HL-60/S4 treated with phorbol 12-myristate 13-acetate at 8.2 ng/mL for 4 days and 3 days (cell line): ENCODE results near the gene TM4SF18.

ENCODE experiments used
- in situ Hi-C: fragments of 300-500 bp; cut with MboI; formaldehyde crosslinking; loops from 2 replicates; pipeline ENCODE4 v1.15.0; 2022; ENCODE audit warnings: low sequenced_read_pairs

The TM4SF18 gene

GRCh38 chr3:149330609-149331331 is 2.7 kb downstream of the TM4SF18 start:
- in situ Hi-C loops, result no loop called here

- in situ Hi-C loops, result no loop called here
These were observed 6.3 kb downstream of the TM4SF18 start for GRCh38 chr3:149327156-149327555.

- in situ Hi-C loops, result no loop called here
These were observed 7.9 kb downstream of the TM4SF18 start for GRCh38 chr3:149325581-149325980.

- in situ Hi-C loops, result no loop called here
These were observed 9.1 kb downstream of the TM4SF18 start for GRCh38 chr3:149324332-149324731.

- in situ Hi-C loops, result no loop called here
These were observed 11.8 kb downstream of the TM4SF18 start for GRCh38 chr3:149321640-149322039.

- in situ Hi-C loops, result no loop called here
These were observed 12.3 kb downstream of the TM4SF18 start for GRCh38 chr3:149321136-149321535.

GRCh38 chr3:149319750-149320149 is 13.7 kb downstream of the TM4SF18 start:
- in situ Hi-C loops, result no loop called here

GRCh38 chr3:149317072-149317471 is 16.4 kb downstream of the TM4SF18 start:
- in situ Hi-C loops, result no loop called here

GRCh38 chr3:149316437-149316836 is 17.0 kb downstream of the TM4SF18 start:
- in situ Hi-C loops, result no loop called here

- in situ Hi-C loops, result no loop called here
These were observed 17.7 kb downstream of the TM4SF18 start for GRCh38 chr3:149315694-149316093.

GRCh38 chr3:149314807-149315578 is 18.4 kb downstream of the TM4SF18 start:
- in situ Hi-C loops, result no loop called here

- in situ Hi-C loops, result no loop called here
These were observed 19.9 kb downstream of the TM4SF18 start for GRCh38 chr3:149313542-149313941.

- in situ Hi-C loops, result no loop called here
These were observed 22.5 kb downstream of the TM4SF18 start for GRCh38 chr3:149310796-149311534.

GRCh38 chr3:149307435-149307783 is 26.0 kb downstream of the TM4SF18 start:
- in situ Hi-C loops, result no loop called here

GRCh38 chr3:149306751-149307434 is 26.5 kb downstream of the TM4SF18 start:
- in situ Hi-C loops, result no loop called here

GRCh38 chr3:149305376-149305775 is 28.1 kb downstream of the TM4SF18 start:
- in situ Hi-C loops, result no loop called here

- in situ Hi-C loops, result no loop called here
These were observed 33.3 kb downstream of the TM4SF18 start for GRCh38 chr3:149299938-149300801.

GRCh38 chr3:149296972-149297371 is 36.5 kb downstream of the TM4SF18 start:
- in situ Hi-C loops, result no loop called here

GRCh38 chr3:149292666-149293065 is 40.8 kb downstream of the TM4SF18 start:
- in situ Hi-C loops, result no loop called here

- in situ Hi-C loops, result no loop called here
These were observed 42.3 kb downstream of the TM4SF18 start for GRCh38 chr3:149291178-149291577.
